Keratinocyte (primary cell): Measurements from ENCODE around the gene FAM184B. TPM values are rescaled to one million over a fixed set of nuclear protein-coding genes. Genes with fewer than 3 reads are reported as not detected.

Experiments
- DNase-seq: peaks from one replicate; pipeline ENCODE4 v3.0.0-alpha.2; 2011; ENCODE audit warnings: low read depth, missing footprints, low spot score
- FAIRE-seq: peaks from 2 replicates; lab custom pipeline; 2011; peaks lifted over from hg19 to GRCh38; lab: Jason Lieb, UNC
- H2AFZ ChIP-seq: 2 replicates; pipeline ENCODE4 v1.6.0; 2012; ENCODE audit warnings: low read length, control low read depth, inconsistent platforms; ENCODE audit not compliant: control insufficient read depth
- H3K27ac ChIP-seq: 2 replicates; pipeline ENCODE4 v1.5.1; 2011; ENCODE audit warnings: low read length; ENCODE audit not compliant: control insufficient read depth, insufficient read depth
- H3K27me3 ChIP-seq: 3 replicates; pipeline ENCODE4 v1.6.0; 2011; ENCODE audit warnings: low read length; ENCODE audit not compliant: control insufficient read depth, insufficient read depth; ENCODE audit errors: extremely low read depth
- H3K36me3 ChIP-seq, 2 experiments: 2 replicates in 1 of 2; 3 replicates in 1 of 2; pipeline ENCODE4 v1.5.1; 2011; ENCODE audit warnings: low read length in 2 of 2, mild to moderate bottlenecking in 1 of 2; ENCODE audit not compliant: control insufficient read depth in 2 of 2, insufficient read depth in 2 of 2; ENCODE audit errors: extremely low read depth in 1 of 2
- H3K4me1 ChIP-seq: 3 replicates; pipeline ENCODE4 v1.5.1; 2011; ENCODE audit warnings: low read length; ENCODE audit not compliant: control insufficient read depth, insufficient read depth; ENCODE audit errors: extremely low read depth
- H3K4me2 ChIP-seq: 3 replicates; pipeline ENCODE4 v1.6.0; 2011; ENCODE audit warnings: low read depth, low read length; ENCODE audit not compliant: control insufficient read depth, insufficient read depth; ENCODE audit errors: extremely low read depth
- H3K4me3 ChIP-seq, 3 experiments: fragments of 200-600 bp in 1 of 3; sonication (generic) in 1 of 3; 2 replicates in 2 of 3; 3 replicates in 1 of 3; pipeline ENCODE4 v1.5.1; 2011 to 2016; ENCODE audit warnings: low read length in 3 of 3, mild to moderate bottlenecking in 3 of 3, control low read depth in 2 of 3, inconsistent platforms in 1 of 3, low read depth in 1 of 3, mixed read lengths in 1 of 3, mixed run types in 1 of 3, moderate library complexity in 1 of 3; ENCODE audit not compliant: control insufficient read depth in 2 of 3, insufficient read depth in 2 of 3; ENCODE audit errors: extremely low read depth in 1 of 3
- H3K79me2 ChIP-seq: 2 replicates; pipeline ENCODE4 v1.6.0; 2012; ENCODE audit warnings: low read length; ENCODE audit not compliant: control insufficient read depth, insufficient read depth
- H3K9ac ChIP-seq: 3 replicates; pipeline ENCODE4 v1.6.0; 2011; ENCODE audit warnings: low read length; ENCODE audit not compliant: control insufficient read depth, insufficient read depth; ENCODE audit errors: extremely low read depth
- H3K9me1 ChIP-seq: 3 replicates; pipeline ENCODE4 v1.6.0; 2011; ENCODE audit warnings: low read length; ENCODE audit not compliant: control insufficient read depth, insufficient read depth; ENCODE audit errors: extremely low read depth
- H3K9me3 ChIP-seq: 2 replicates; pipeline ENCODE4 v1.5.1; 2012; ENCODE audit warnings: low read depth, low read length; ENCODE audit not compliant: control insufficient read depth
- H4K20me1 ChIP-seq: 3 replicates; pipeline ENCODE4 v1.6.0; 2011; ENCODE audit warnings: low read length; ENCODE audit not compliant: control insufficient read depth, insufficient read depth; ENCODE audit errors: extremely low read depth
- CTCF ChIP-seq, 3 experiments: IDR thresholded peaks in 1 of 3; conservative IDR thresholded peaks in 1 of 3; optimal IDR thresholded peaks in 1 of 3; 2 replicates in 2 of 3; 3 replicates in 1 of 3; pipeline versions ENCODE3 to v1.5.1; 2011; ENCODE audit warnings: low read length in 3 of 3, mild to moderate bottlenecking in 3 of 3, moderate library complexity in 2 of 3, control low read depth in 1 of 3, inconsistent platforms in 1 of 3; ENCODE audit not compliant: insufficient read depth in 2 of 3; ENCODE audit errors: extremely low read depth in 1 of 3
- EZH2 ChIP-seq: IDR thresholded peaks from one replicate; pipeline ENCODE4 v1.6.1; 2012; ENCODE audit warnings: inconsistent platforms, mild to moderate bottlenecking, low read length, moderate library complexity
- dilution Hi-C: fragments of 300-500 bp; cut with MboI; formaldehyde crosslinking; loops from one replicate; pipeline ENCODE4 v1.7.0; 2020; ENCODE audit warnings: low sequenced_read_pairs; ENCODE audit not compliant: extremely low pct_ligation_motif_present
- polyA plus RNA-seq, 5 experiments: library from polyadenylated mRNA; depleted of rRNA in 3 of 5; stranded (reverse) in 3 of 5; stranded (forward) in 1 of 5; unstranded in 1 of 5; fragments of >200 nt; gene quantifications; 1 replicate in 1 of 5; 2 replicates in 3 of 5; 3 replicates in 1 of 5; pipeline versions ENCODE4 v1.2.1 to v1.2.3, GENCODE V29; 2011 to 2012; ENCODE audit warnings: missing spikeins in 2 of 5, low read depth in 1 of 5, low replicate concordance in 1 of 5

FAM184B gene
- polyA plus RNA-seq, 1 donor (not counting 4 experiments of a cell fraction or from before 2014, with no cell fraction given): 0.01 TPM

GRCh38 chr4:17619416-17620105 lies 161.9 kb downstream of the FAM184B start:
- Histone ChIP-seq H3K9me3 (no peaks in the 10 kb centered on the region), H3K27me3 (no peaks in the 10 kb centered on the region), H4K20me1 (peaks cover 15% of the 10 kb centered on the region), H3K4me3 (no peak overlapping the region), H3K4me2 (no peak overlapping the region), H3K4me1 (peaks cover 18% of the 10 kb centered on the region), H3K79me2 (peaks cover 58% of the 10 kb centered on the region), H3K36me3 (peaks cover 24 to 37% of the 10 kb centered on the region in 2 experiments), H3K9me1 (no peaks in the 10 kb centered on the region), H3K9ac (no peak overlapping the region), H3K27ac (no peak overlapping the region), H2AFZ (no peak overlapping the region)
- DNase-seq (no peak), FAIRE-seq (no peak)
- TF ChIP-seq EZH2: no peak
- TF ChIP-seq CTCF (optimal IDR thresholded peaks at IDR 0.05 in 1 of 3, IDR thresholded peaks at IDR 0.05 in 1 of 3, conservative IDR thresholded peaks at IDR 0.05 in 1 of 3; ENCODE audit: extremely low read depth in 1 of 3, insufficient read depth in 2 of 3, low read length in 3 of 3): no peak
- dilution Hi-C loops: no loop called here

GRCh38 chr4:17618926-17619325 lies 162.5 kb downstream of the FAM184B start:
- Histone ChIP-seq H4K20me1 (peaks cover 15% of the 10 kb centered on the region), H3K9me3 (no peaks in the 10 kb centered on the region), H3K79me2 (peaks cover 59% of the 10 kb centered on the region), H3K4me1 (peaks cover 18% of the 10 kb centered on the region), H3K9ac (no peak overlapping the region), H3K27me3 (no peaks in the 10 kb centered on the region), H3K36me3 (peaks cover 20 to 31% of the 10 kb centered on the region in 2 experiments), H2AFZ (no peak overlapping the region), H3K9me1 (no peaks in the 10 kb centered on the region), H3K4me3 (no peak overlapping the region), H3K27ac (no peak overlapping the region), H3K4me2 (no peak overlapping the region)
- dilution Hi-C loops: no loop called here
- no peak for FAIRE-seq
- TF ChIP-seq EZH2: no peak
- TF ChIP-seq CTCF (optimal IDR thresholded peaks at IDR 0.05 in 1 of 3, IDR thresholded peaks at IDR 0.05 in 1 of 3, conservative IDR thresholded peaks at IDR 0.05 in 1 of 3; ENCODE audit: extremely low read depth in 1 of 3, insufficient read depth in 2 of 3, low read length in 3 of 3): no peak
- DNase-seq: no peak
